Bronchial epithelial cell (primary cell): ENCODE measurements around the gene SSC5D. TPM values are rescaled to one million over a fixed set of nuclear protein-coding genes. Genes with fewer than 3 reads are reported as not detected.

Experiments used
- DNase-seq: peaks from one replicate; pipeline ENCODE4 v3.0.0-alpha.2; 2010; ENCODE audit warnings: low read depth
- FAIRE-seq: peaks from 2 replicates; lab custom pipeline; 2011; peaks lifted over from hg19 to GRCh38; lab: Jason Lieb, UNC
- H3K27me3 ChIP-seq: 2 replicates; pipeline ENCODE4 v1.5.1; 2011; ENCODE audit warnings: low read length; ENCODE audit not compliant: control insufficient read depth, insufficient read depth
- H3K36me3 ChIP-seq: 2 replicates; pipeline ENCODE4 v1.5.1; 2011; ENCODE audit warnings: low read length; ENCODE audit not compliant: control insufficient read depth, insufficient read depth
- H3K4me3 ChIP-seq: 2 replicates; pipeline ENCODE4 v1.5.1; 2011; ENCODE audit warnings: mild to moderate bottlenecking, low read depth, low read length, control low read depth
- CTCF ChIP-seq: IDR thresholded peaks from 2 replicates; pipeline ENCODE4 v1.5.1; 2011; ENCODE audit warnings: mild to moderate bottlenecking, moderate library complexity, low read length, control low read depth, inconsistent platforms; ENCODE audit not compliant: insufficient read depth, severe bottlenecking
- total RNA-seq: library from RNA; depleted of rRNA; stranded (reverse); fragments of >200 nt; gene quantifications from 2 replicates; pipeline ENCODE4 v1.2.1, GENCODE V29; 2014

Gene SSC5D
- total RNA-seq, 1 donor from 2014 or later = under 0.01 TPM

- H3K27me3 ChIP-seq = no peaks in the 10 kb centered on the region
- FAIRE-seq (no peak), DNase-seq (peak; percentile 35)
- peak overlapping the region; percentile 78 for H3K4me3 ChIP-seq
- no peak for TF ChIP-seq CTCF
- no peaks in the 10 kb centered on the region for H3K36me3 ChIP-seq
These were observed 26.1 kb upstream of the SSC5D start for GRCh38 chr19:55461974-55462626.

DNA sequence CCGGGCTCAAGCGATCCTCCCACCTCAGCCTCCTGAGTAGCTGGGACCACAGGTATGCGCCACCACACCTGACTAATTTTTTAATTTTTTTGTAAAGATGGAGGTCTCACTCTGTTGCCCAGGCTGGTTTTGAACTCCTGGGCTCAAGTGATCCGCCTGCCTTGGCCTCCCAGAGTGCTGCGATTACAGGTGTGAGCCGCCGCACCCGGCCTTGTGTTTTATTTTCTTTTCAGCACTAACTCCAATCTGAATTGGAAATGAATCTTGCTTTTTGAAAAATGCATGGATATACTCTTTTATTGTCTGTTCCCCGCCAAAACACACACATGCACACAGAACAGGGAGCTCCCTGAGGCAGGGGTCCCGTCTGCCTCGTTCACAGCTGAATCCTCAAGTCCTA, 25.5 kb upstream of the SSC5D start:
- TF ChIP-seq CTCF = no peak
- DNase-seq (no peak), FAIRE-seq (no peak)
- Histone ChIP-seq H3K36me3 (no peaks in the 10 kb centered on the region), H3K27me3 (no peaks in the 10 kb centered on the region), H3K4me3 (no peak overlapping the region)

- DNase-seq (no peak), FAIRE-seq (no peak)
- no peaks in the 10 kb centered on the region for H3K27me3 ChIP-seq
- TF ChIP-seq CTCF = no peak
- H3K36me3 ChIP-seq = no peaks in the 10 kb centered on the region
- no peak overlapping the region for H3K4me3 ChIP-seq
These were observed 24.6 kb upstream of the SSC5D start for GRCh38 chr19:55463583-55464031.

DNA sequence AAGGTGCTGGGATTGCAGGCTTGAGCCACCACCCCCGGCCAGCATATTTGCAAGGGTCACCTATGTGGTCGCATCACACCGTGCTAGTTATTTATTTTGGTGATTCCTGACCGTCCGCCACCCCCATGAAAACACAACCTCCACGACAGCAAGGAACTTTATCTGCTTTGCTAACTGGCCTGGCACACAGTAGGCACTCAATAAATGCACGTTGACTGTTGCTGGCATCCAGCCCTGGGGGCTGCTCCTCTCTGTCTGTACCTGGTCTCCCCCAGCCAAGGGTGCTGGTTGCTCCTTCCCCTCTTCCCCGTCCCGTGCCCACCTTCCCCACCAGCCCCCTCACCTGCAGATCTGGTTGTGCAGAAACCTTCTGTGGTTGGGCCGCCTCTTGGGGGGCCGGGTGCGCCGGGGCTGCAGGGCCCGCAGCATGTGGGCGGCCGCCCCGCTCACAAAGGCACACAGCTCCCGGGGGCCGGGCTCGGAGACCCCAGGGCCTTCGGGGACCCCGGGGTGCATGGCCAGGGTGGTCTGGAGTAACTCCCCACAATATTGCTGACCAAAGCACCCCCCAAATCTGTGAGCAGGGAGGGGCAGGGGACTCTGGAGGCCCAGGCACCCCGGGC, 24.1 kb upstream of the SSC5D start:
- FAIRE-seq = no peak
- Histone ChIP-seq H3K27me3 (no peaks in the 10 kb centered on the region), H3K4me3 (no peak overlapping the region), H3K36me3 (no peaks in the 10 kb centered on the region)
- no peak for TF ChIP-seq CTCF
- no peak for DNase-seq

DNA sequence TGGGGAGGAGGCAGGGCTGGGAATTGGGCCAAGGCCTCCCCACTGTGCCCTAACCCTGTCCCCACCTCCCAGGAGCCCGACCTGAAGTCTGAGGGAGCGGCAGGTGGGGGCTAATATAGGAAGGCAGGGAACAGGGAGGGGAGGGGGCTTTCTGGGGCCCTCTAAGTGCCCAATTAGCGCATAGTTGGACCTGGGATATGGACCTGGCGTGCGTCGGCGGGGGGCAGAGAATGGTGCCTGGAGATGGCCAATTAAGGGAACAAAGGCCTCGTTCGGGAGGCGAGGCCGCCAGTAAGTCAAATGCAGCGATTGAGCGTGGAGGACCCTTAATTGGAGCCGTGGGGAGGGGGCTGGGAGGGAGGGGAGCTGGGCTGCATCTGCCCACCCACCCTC, 23.6 kb upstream of the SSC5D start, which contains the start of gene C19orf85:
Gene C19orf85, minus strand, starts transcription at position 90 of the 393 bp plus-strand sequence. CDS start 197 bp downstream, outside the sequence.
- FAIRE-seq (no peak), DNase-seq (no peak)
- no peak for TF ChIP-seq CTCF

More for the DNA sequence above, 23.6 kb upstream of the SSC5D start, which contains the start of gene C19orf85:
- Histone ChIP-seq H3K36me3 (no peaks in the 10 kb centered on the region), H3K27me3 (no peaks in the 10 kb centered on the region), H3K4me3 (no peak within 1 kb of the TSS)
